HEK293T (cell line): ENCODE data around the gene MLXIPL.

ENCODE experiments used
- LEF1 ChIP-seq: fragments of 450-650 bp; IDR thresholded peaks from 2 replicates; pipeline ENCODE4 v1.6.1; 2017; ENCODE audit warnings: mild to moderate bottlenecking, borderline replicate concordance
- PKNOX1 ChIP-seq: fragments of 450-650 bp; IDR thresholded peaks from 2 replicates; pipeline ENCODE4 v1.6.1; 2016
- SP1 ChIP-seq: fragments of 450-650 bp; IDR thresholded peaks from 2 replicates; pipeline ENCODE4 v1.6.1; 2017

GRCh38 chr7:73622527-73622908 is 1.8 kb downstream of the MLXIPL start:
- TF ChIP-seq PKNOX1 = no peak
- TF ChIP-seq LEF1 = no peak
- TF ChIP-seq SP1 = no peak
